NB4 (cell line): ENCODE results near the gene TMPRSS13.

Experiments
- CTCF ChIP-seq: IDR thresholded peaks from one replicate; pipeline ENCODE4 v1.5.1; 2012; ENCODE audit warnings: low read depth, low read length
- POLR2A ChIP-seq: IDR thresholded peaks from 2 replicates; pipeline ENCODE4 v1.6.1; 2011; ENCODE audit warnings: mild to moderate bottlenecking; ENCODE audit not compliant: insufficient read length; ENCODE audit errors: extremely low read depth
- TF ChIP-seq, protein P1 (sequence below): IDR thresholded peaks from 2 replicates; pipeline ENCODE4 v1.6.1; 2011; ENCODE audit warnings: low read depth, low read length

DNA sequence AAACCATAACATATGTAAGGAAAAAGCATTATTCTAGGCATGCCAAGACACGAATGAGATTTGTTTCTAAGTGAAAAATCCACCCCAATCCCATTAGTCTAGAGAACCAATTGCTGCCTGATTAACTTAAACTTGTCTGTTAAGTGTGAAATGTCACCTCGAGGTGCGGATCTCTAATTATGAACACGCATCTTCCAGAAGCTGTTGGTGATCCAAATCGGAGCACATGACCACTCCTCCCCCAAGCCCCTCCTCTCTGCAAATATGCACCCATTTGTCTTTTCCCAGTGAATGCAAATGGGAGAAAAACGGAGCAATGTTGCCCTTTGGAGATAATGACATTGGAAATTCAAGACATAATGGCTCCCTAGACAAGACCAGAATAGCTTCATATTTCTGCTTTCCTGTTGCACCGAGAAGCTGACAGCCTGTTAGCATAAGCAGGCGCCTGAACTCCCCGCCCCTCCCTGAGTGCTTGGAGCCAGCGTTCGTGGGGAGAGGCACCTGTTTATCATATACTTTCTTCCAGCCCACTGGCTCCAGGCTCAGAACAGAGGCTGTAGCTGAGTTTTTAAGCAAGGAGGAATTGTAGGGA, 46.8 kb downstream of the TMPRSS13 start:
- TF ChIP-seq POLR2A: no peak
- TF ChIP-seq, protein P1, sequence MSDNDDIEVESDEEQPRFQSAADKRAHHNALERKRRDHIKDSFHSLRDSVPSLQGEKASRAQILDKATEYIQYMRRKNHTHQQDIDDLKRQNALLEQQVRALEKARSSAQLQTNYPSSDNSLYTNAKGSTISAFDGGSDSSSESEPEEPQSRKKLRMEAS: no peak
- TF ChIP-seq CTCF: no peak
